Heart left ventricle (tissue), 16 donors: Measurements from ENCODE around the gene SMKR1. TPM values are rescaled to one million over a fixed set of nuclear protein-coding genes. Genes with fewer than 3 reads are reported as not detected.
A peak's percentile ranks its signal among the peaks of the same experiment; 100 is the strongest.

Experiments
- ATAC-seq, 4 donors: fragments of 200-7000 bp; cut with Tn5 transposase; one replicate each; pipeline ENCODE4 v1.9.1; 2020 to 2022; ENCODE audit warnings: moderate library complexity in 4 of 4, mild to moderate bottlenecking in 3 of 4, moderate number of reproducible peaks in 1 of 4
- DNase-seq, 5 donors: peaks; one replicate each; pipeline ENCODE4 v3.0.0-alpha.2; 2020
- H3K27ac ChIP-seq, 12 donors: fragments of 200-600 bp; sonication (generic) in 4 of 12; one replicate each; pipeline versions ENCODE4 v1.5.0 to v1.8.0; 2016 to 2022; ENCODE audit warnings: mild to moderate bottlenecking in 2 of 12
- H3K27me3 ChIP-seq, 9 donors: fragments of 200-600 bp; sonication (generic) in 2 of 9; one replicate each; pipeline versions ENCODE4 v1.5.1 to v1.8.0; 2016 to 2022; ENCODE audit warnings: mild to moderate bottlenecking in 3 of 9
- H3K36me3 ChIP-seq, 9 donors: fragments of 200-600 bp; sonication (generic) in 2 of 9; one replicate each; pipeline versions ENCODE4 v1.5.0 to v1.8.0; 2018 to 2022; ENCODE audit warnings: mild to moderate bottlenecking in 2 of 9
- H3K4me1 ChIP-seq, 12 donors: fragments of 200-600 bp; sonication (generic) in 4 of 12; one replicate each; pipeline versions ENCODE4 v1.5.0 to v1.8.0; 2016 to 2022; ENCODE audit warnings: mild to moderate bottlenecking in 3 of 12
- H3K4me3 ChIP-seq, 12 donors: fragments of 200-600 bp; sonication (generic) in 4 of 12; one replicate each; pipeline versions ENCODE4 v1.5.0 to v1.8.0; 2017 to 2022; ENCODE audit warnings: mild to moderate bottlenecking in 9 of 12, moderate library complexity in 4 of 12
- H3K9me3 ChIP-seq, 12 donors: fragments of 200-600 bp; sonication (generic) in 4 of 12; one replicate each; pipeline versions ENCODE4 v1.5.0 to v1.8.0; 2016 to 2022; ENCODE audit warnings: mild to moderate bottlenecking in 1 of 12
- POLR2A ChIP-seq, 2 donors: fragments of 450-650 bp; IDR thresholded peaks; one replicate each; pipeline ENCODE4 v1.6.1; 2017; ENCODE audit warnings: antibody characterized with exemption in 2 of 2, mild to moderate bottlenecking in 2 of 2, moderate library complexity in 2 of 2
- WGBS, 4 donors: extraction: QIAGEN DNeasy Blood & Tissue Kit in 2 of 4; methylation state at CpG; one replicate each; pipeline versions ENCODE4 v1.1.5 to v1.1.7; 2013 to 2018; 5-methylcytosine and 5-hydroxymethylcytosine counted together
- intact Hi-C, 10 donors: fragments of 100-400 bp; cut with DNase I; formaldehyde crosslinking; loops; one replicate each; pipeline versions ENCODE4 v1.11.1 to v1.14.2; 2022
- polyA plus RNA-seq, 2 donors: library from polyadenylated mRNA; stranded (reverse); fragments of 200-250 nt; gene quantifications; one replicate each; pipeline ENCODE4 v1.2.3, GENCODE V29; 2013
- total RNA-seq, 9 donors: library from RNA; depleted of rRNA in 2 of 9; stranded (reverse); fragments of >200 nt in 2 of 9; fragmentation: NEBNext Ultra II Directional in 3 of 9; extraction: Animal tissue kit (Norgen Biotek cat#: 25700) in 3 of 9; gene quantifications; one replicate each; pipeline versions ENCODE4 v1.1.0 to v1.2.4, GENCODE V29; 2016 to 2023
- TF ChIP-seq, protein P1 (sequence below), 12 donors: fragments of 200-600 bp; sonication (generic) in 4 of 12; IDR thresholded peaks; one replicate each; pipeline versions ENCODE4 v1.5.0 to v1.8.0; 2018 to 2022; ENCODE audit warnings: antibody characterized with exemption in 12 of 12, mild to moderate bottlenecking in 5 of 12
- donor health status: ischemic (EF 13 %, LVEDD 7.1; RV severe dilation, severe dysfunction).
- donor health status: healthy with polysubstance abuse.
- donor health status: DM: no; HTN: yes; CAD: no.
- donor health status: DM: no; HTN: no; CAD: no.
- donor health status: ischemic (EF 25% LVEDD 6.9; RV normal size, moderate dysfunction).
- donor health status: ischemic (EF 25% LVEDD 5.7; RV mildly dilated, moderate dysfunction).
- donor health status: healthy.
- donor health status: DM: yes; HTN: yes; CAD: no.
- donor health status: ischemic (EF 35%, LVEDD 5.7; RV mildly dilated, moderate dysfunction).
- donor health status: nonischemic (EF 11% LVEDD 7.7; RV severe dilation, severe dysfunction).
- donor health status: DM: yes; HTN: yes; CAD: no.
- donor health status: PGD.
- donor health status: ischemic (EF 29% LVEDD 5.4; RV normal size, mild dysfunction).
- donor health status: nonischemic (EF 23%, LVEDD 6.1; RV moderate dilation, normal function).

SMKR1 gene
- total and polyA plus RNA-seq, 11 donors = 0.25 to 0.29 TPM; not detected in 9

GRCh38 chr7:129454249-129454551 is 48.1 kb upstream of the SMKR1 start:
- H3K4me3 ChIP-seq = no peak overlapping the region
- DNase-seq (no peak), ATAC-seq (peak in 3 of 4 donors; percentile 11 to 25 (median 21))
- peak overlapping the region in 8 of 12 donors; percentile 14 to 59 (median 38) for H3K27ac ChIP-seq
- intact Hi-C loops = no loop called here
- no peaks in the 10 kb centered on the region for H3K27me3 ChIP-seq
- peaks cover 0 to 8% (median 0%) of the 10 kb centered on the region in 12 donors for H3K9me3 ChIP-seq
- peaks cover 0 to 18% (median 0%) of the 10 kb centered on the region in 12 donors for H3K4me1 ChIP-seq
- H3K36me3 ChIP-seq = peaks cover 0 to 43% (median 5%) of the 10 kb centered on the region in 9 donors
- TF ChIP-seq, protein P1, sequence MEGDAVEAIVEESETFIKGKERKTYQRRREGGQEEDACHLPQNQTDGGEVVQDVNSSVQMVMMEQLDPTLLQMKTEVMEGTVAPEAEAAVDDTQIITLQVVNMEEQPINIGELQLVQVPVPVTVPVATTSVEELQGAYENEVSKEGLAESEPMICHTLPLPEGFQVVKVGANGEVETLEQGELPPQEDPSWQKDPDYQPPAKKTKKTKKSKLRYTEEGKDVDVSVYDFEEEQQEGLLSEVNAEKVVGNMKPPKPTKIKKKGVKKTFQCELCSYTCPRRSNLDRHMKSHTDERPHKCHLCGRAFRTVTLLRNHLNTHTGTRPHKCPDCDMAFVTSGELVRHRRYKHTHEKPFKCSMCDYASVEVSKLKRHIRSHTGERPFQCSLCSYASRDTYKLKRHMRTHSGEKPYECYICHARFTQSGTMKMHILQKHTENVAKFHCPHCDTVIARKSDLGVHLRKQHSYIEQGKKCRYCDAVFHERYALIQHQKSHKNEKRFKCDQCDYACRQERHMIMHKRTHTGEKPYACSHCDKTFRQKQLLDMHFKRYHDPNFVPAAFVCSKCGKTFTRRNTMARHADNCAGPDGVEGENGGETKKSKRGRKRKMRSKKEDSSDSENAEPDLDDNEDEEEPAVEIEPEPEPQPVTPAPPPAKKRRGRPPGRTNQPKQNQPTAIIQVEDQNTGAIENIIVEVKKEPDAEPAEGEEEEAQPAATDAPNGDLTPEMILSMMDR (IDR thresholded peaks at IDR 0.05) = no peak
- TF ChIP-seq POLR2A (IDR thresholded peaks at IDR 0.05) = no peak
- 55 to 83% (median 71%) methylated on average over 4 of the region's 4 CpGs for WGBS, 4 donors

DNA sequence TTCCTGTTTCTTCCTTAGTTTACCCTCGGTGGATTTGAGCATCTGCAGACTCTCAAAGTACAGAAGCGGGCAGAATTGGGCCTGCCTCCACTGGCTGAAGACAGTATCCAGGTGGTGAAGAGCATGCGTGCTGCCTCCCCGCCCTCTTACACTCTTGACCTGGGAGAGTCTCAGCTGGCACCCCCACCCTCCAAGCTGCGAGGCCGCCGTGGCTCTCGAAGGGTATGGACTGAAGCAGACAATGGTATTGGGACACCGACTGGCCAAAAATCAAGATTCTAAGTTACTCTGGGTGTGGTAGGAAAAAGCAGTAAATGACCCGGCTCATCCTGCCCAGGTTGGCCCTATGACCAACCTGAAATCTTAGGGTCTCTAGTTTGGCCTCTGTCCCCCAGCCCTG is 45.9 kb upstream of the SMKR1 start:
- no peak overlapping the region for H3K4me3 ChIP-seq
- no peak for TF ChIP-seq POLR2A (IDR thresholded peaks at IDR 0.05)
- TF ChIP-seq, protein P1 (IDR thresholded peaks at IDR 0.05) = no peak
- H3K9me3 ChIP-seq = no peaks in the 10 kb centered on the region
- ATAC-seq = no peak
- intact Hi-C loops = no loop called here
- no peaks in the 10 kb centered on the region for H3K27me3 ChIP-seq
- H3K27ac ChIP-seq = no peak overlapping the region
- peaks cover 0 to 59% (median 14%) of the 10 kb centered on the region in 9 donors for H3K36me3 ChIP-seq
- H3K4me1 ChIP-seq = peaks cover 0 to 18% (median 0%) of the 10 kb centered on the region in 12 donors
- no peak for DNase-seq
- 91 to 96% (median 92%) methylated on average over 10 of the region's 10 CpGs for WGBS, 4 donors

- Histone ChIP-seq H3K4me1 (peaks cover 0 to 18% (median 0%) of the 10 kb centered on the region in 12 donors), H3K36me3 (peaks cover 0 to 66% (median 14%) of the 10 kb centered on the region in 9 donors), H3K27me3 (no peaks in the 10 kb centered on the region), H3K4me3 (no peak overlapping the region), H3K27ac (no peak overlapping the region), H3K9me3 (no peaks in the 10 kb centered on the region)
- 69 to 79% (median 75%) methylated on average over 3 of the region's 3 CpGs for WGBS, 4 donors
- TF ChIP-seq, protein P1 (IDR thresholded peaks at IDR 0.05) = no peak
- no peak for TF ChIP-seq POLR2A (IDR thresholded peaks at IDR 0.05)
- intact Hi-C loops = no loop called here
- no peak for ATAC-seq
- DNase-seq = no peak
Measured at GRCh38 chr7:129457101-129457500, 45.2 kb upstream of the SMKR1 start.

DNA sequence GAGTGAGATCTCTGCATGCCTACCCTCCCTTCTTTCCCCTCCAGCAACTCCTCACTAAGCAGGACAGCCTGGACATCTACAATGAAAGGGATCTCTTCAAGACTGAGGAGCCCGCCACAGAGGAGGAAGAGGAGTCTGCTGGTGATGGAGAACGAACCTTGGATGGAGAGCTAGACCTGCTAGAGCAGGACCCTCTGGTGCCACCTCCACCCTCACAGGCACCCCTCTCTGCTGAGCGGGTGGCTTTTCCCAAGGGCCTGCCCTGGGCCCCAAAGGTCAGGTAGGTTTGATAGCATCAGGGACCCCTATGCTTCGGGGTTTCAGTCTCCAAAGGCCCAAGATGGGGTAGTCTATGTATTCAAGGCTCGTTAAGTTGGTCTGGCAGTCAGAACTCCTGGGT is 44.2 kb upstream of the SMKR1 start:
- Histone ChIP-seq H3K27ac (no peak overlapping the region), H3K4me1 (peaks cover 0 to 14% (median 0%) of the 10 kb centered on the region in 12 donors), H3K9me3 (no peaks in the 10 kb centered on the region), H3K27me3 (no peaks in the 10 kb centered on the region), H3K36me3 (peaks cover 0 to 74% (median 16%) of the 10 kb centered on the region in 9 donors), H3K4me3 (no peak overlapping the region)
- ATAC-seq (no peak), DNase-seq (no peak)
- WGBS, 4 donors = 96 to 98% (median 97%) methylated on average over 3 to 5 of the region's 5 CpGs
- TF ChIP-seq, protein P1 (IDR thresholded peaks at IDR 0.05) = no peak
- intact Hi-C loops = no loop called here
